ENCODE measurements around the gene RFNG.

The RFNG gene

DNA sequence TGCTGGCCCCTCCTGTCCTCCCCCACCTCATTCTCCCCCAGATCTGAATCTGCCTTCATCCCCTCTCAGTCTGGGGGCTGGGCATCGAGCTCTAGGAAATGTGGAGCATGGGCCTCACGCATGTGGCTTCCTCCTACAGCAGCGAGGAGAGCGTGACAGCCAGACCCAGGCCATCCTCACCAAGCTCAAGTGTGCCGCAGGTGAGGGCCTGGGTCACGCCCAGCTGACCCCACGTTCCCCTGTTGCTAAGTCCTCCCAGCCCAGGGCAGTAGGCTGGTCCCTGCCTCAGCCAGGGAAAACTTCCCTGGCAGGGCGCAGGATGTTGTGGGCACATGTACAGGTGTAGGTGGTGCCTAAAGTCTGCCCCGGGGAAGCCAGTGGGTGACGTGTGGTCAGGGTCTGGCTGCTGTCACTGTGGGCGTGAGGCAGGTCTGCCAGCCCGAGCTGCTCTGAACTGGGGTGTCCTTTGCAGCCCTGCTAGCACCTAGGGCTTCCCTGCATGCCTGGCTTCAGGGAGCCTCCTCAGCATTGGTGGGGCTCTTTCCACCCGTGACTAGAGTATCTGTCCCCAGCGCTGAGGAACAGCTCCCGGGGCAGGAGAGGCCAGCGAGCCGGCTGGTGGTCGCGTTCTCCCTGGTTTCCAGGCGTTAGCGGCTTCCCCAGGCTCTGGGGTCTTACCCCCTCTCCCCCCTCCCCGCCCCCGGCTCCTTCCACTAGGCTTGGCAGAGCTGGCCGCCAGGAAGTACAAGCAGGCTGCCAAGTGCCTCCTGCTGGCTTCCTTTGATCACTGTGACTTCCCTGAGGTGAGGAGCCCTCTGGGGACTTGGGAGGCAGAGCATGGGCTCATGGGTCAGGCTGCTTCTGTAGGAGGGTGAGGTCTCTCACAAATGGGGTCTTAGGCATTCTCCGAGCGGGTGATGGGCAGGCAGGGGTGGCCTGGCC, 3.7 kb upstream of the RFNG start:
- Histone ChIP-seq H2BK12ac (ENCODE audit: low read length) (no peak overlapping the region), H2BK5ac (ENCODE audit: low read depth, low read length, poor library complexity) (no peak overlapping the region), H4K12ac (ENCODE audit: low read depth, low read length) (no peak overlapping the region), H4K91ac (ENCODE audit: low read depth, low read length) (no peak overlapping the region), H3K36me3 (ENCODE audit: control insufficient read depth in 1 of 2, insufficient read depth in 2 of 2, low read length in 2 of 2) (peaks cover 69% of the 10 kb centered on the region in 2 experiments), H3K4me2 (ENCODE audit: low read length) (no peak overlapping the region), H3K27me3 (ENCODE audit: insufficient read depth, low read length) (no peaks in the 10 kb centered on the region), H3K9me3 (ENCODE audit: insufficient read depth, low read depth, low read length) (peaks cover 2% of the 10 kb centered on the region), H2AK5ac (ENCODE audit: low read length) (no peak overlapping the region), H3K4me1 (ENCODE audit: control insufficient read depth in 1 of 2, insufficient read depth in 2 of 2, low read length in 2 of 2) (peaks cover 13 to 14% of the 10 kb centered on the region in 2 experiments), H3K18ac (ENCODE audit: low read length) (no peak overlapping the region), H4K8ac (ENCODE audit: low read depth, low read length) (no peak overlapping the region), H2AFZ (ENCODE audit: insufficient read depth, low read length, poor library complexity) (no peak overlapping the region), H3K4me3 (ENCODE audit: low read depth, low read length) (no peak overlapping the region), H2BK120ac (ENCODE audit: insufficient read depth, low read length, poor library complexity) (no peak overlapping the region), H3K79me2 (ENCODE audit: control insufficient read depth, insufficient read depth, low read length, poor library complexity) (peaks cover 9% of the 10 kb centered on the region), H3K14ac (ENCODE audit: low read length) (no peak overlapping the region), H3K4ac (ENCODE audit: low read depth, low read length) (no peak overlapping the region), H3K23ac (ENCODE audit: low read length) (no peak overlapping the region), H3K79me1 (ENCODE audit: low read length) (peaks cover 4% of the 10 kb centered on the region), H3K27ac (ENCODE audit: low read depth, low read length) (no peak overlapping the region), H3K9ac (ENCODE audit: low read length) (no peak overlapping the region)
- no CpG with 5 or more reads among the region's 26 CpGs for WGBS (ENCODE audit: extremely low coverage, insufficient coverage, insufficient read length)
- DNase-seq = no peak

DNA sequence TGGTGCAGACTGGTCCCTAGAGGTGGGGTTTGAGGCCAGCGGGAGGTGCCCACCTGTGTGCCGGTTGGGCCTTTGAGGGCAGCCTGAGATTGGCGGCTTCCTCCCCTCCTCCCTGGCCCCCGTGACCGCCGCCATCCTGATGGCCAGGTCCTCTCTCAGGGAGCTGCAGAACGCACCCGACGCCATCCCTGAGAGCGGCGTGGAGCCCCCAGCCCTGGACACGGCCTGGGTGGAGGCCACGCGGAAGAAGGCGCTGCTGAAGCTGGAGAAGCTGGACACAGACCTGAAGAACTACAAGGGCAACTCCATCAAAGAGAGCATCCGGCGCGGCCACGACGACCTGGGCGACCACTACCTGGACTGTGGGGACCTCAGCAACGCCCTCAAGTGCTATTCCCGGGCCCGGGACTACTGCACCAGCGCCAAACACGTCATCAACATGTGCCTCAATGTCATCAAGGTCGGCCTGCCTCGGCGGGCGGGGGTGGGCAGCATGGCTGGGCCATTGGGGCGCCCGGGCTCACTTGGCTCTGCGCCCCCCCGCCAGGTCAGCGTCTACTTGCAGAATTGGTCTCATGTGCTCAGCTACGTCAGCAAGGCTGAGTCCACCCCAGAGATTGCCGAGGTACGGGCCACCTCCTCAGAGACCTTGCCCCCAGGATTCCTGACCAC, 2.9 kb upstream of the RFNG start:
- Histone ChIP-seq H3K9me3 (ENCODE audit: insufficient read depth, low read depth, low read length) (peaks cover 2% of the 10 kb centered on the region), H3K27me3 (ENCODE audit: insufficient read depth, low read length) (no peaks in the 10 kb centered on the region), H4K12ac (ENCODE audit: low read depth, low read length) (no peak overlapping the region), H3K23ac (ENCODE audit: low read length) (no peak overlapping the region), H2AFZ (ENCODE audit: insufficient read depth, low read length, poor library complexity) (no peak overlapping the region), H3K4me2 (ENCODE audit: low read length) (no peak overlapping the region), H4K91ac (ENCODE audit: low read depth, low read length) (no peak overlapping the region), H3K36me3 (ENCODE audit: control insufficient read depth in 1 of 2, insufficient read depth in 2 of 2, low read length in 2 of 2) (peaks cover 66 to 69% of the 10 kb centered on the region in 2 experiments), H3K27ac (ENCODE audit: low read depth, low read length) (no peak overlapping the region), H4K8ac (ENCODE audit: low read depth, low read length) (no peak overlapping the region), H2AK5ac (ENCODE audit: low read length) (no peak overlapping the region), H3K14ac (ENCODE audit: low read length) (no peak overlapping the region), H2BK120ac (ENCODE audit: insufficient read depth, low read length, poor library complexity) (no peak overlapping the region), H3K4me1 (ENCODE audit: control insufficient read depth in 1 of 2, insufficient read depth in 2 of 2, low read length in 2 of 2) (peaks cover 14 to 15% of the 10 kb centered on the region in 2 experiments), H3K79me2 (ENCODE audit: control insufficient read depth, insufficient read depth, low read length, poor library complexity) (peaks cover 9% of the 10 kb centered on the region), H2BK12ac (ENCODE audit: low read length) (no peak overlapping the region), H3K4ac (ENCODE audit: low read depth, low read length) (no peak overlapping the region), H3K18ac (ENCODE audit: low read length) (no peak overlapping the region), H3K4me3 (ENCODE audit: low read depth, low read length) (no peak overlapping the region), H2BK5ac (ENCODE audit: low read depth, low read length, poor library complexity) (no peak overlapping the region), H3K79me1 (ENCODE audit: low read length) (peaks cover 4% of the 10 kb centered on the region), H3K9ac (ENCODE audit: low read length) (no peak overlapping the region)
- WGBS (ENCODE audit: extremely low coverage, insufficient coverage, insufficient read length) = no CpG with 5 or more reads among the region's 38 CpGs
- no peak for DNase-seq

- Histone ChIP-seq H2AK5ac (ENCODE audit: low read length) (no peak overlapping the region), H2BK12ac (ENCODE audit: low read length) (no peak overlapping the region), H3K79me1 (ENCODE audit: low read length) (peaks cover 4% of the 10 kb centered on the region), H2BK5ac (ENCODE audit: low read depth, low read length, poor library complexity) (no peak overlapping the region), H3K9ac (ENCODE audit: low read length) (peak overlapping the region; percentile 5), H3K9me3 (ENCODE audit: insufficient read depth, low read depth, low read length) (peaks cover 4% of the 10 kb centered on the region), H4K91ac (ENCODE audit: low read depth, low read length) (no peak overlapping the region), H3K27ac (ENCODE audit: low read depth, low read length) (no peak overlapping the region), H2AFZ (ENCODE audit: insufficient read depth, low read length, poor library complexity) (no peak overlapping the region), H3K18ac (ENCODE audit: low read length) (no peak overlapping the region), H2BK120ac (ENCODE audit: insufficient read depth, low read length, poor library complexity) (no peak overlapping the region), H3K27me3 (ENCODE audit: insufficient read depth, low read length) (no peaks in the 10 kb centered on the region), H4K12ac (ENCODE audit: low read depth, low read length) (no peak overlapping the region), H3K4me3 (ENCODE audit: low read depth, low read length) (no peak overlapping the region), H4K8ac (ENCODE audit: low read depth, low read length) (no peak overlapping the region), H3K79me2 (ENCODE audit: control insufficient read depth, insufficient read depth, low read length, poor library complexity) (peaks cover 9% of the 10 kb centered on the region), H3K4me1 (ENCODE audit: control insufficient read depth in 1 of 2, insufficient read depth in 2 of 2, low read length in 2 of 2) (peaks cover 14 to 15% of the 10 kb centered on the region in 2 experiments), H3K4me2 (ENCODE audit: low read length) (peak overlapping the region; percentile 100), H3K4ac (ENCODE audit: low read depth, low read length) (no peak overlapping the region), H3K14ac (ENCODE audit: low read length) (no peak overlapping the region), H3K23ac (ENCODE audit: low read length) (no peak overlapping the region), H3K36me3 (ENCODE audit: control insufficient read depth in 1 of 2, insufficient read depth in 2 of 2, low read length in 2 of 2) (peaks cover 66 to 71% of the 10 kb centered on the region in 2 experiments)
- WGBS (ENCODE audit: extremely low coverage, insufficient coverage, insufficient read length) = no CpG with 5 or more reads among the region's 28 CpGs
- DNase-seq = no peak
Measured at GRCh38 chr17:82053556-82054263, 2.1 kb upstream of the RFNG start.

GRCh38 chr17:82053130-82053529, 1.5 kb upstream of the RFNG start:
- no peak for DNase-seq
- H3K79me1 ChIP-seq (ENCODE audit: low read length) = peaks cover 4% of the 10 kb centered on the region
- H3K4ac ChIP-seq (ENCODE audit: low read depth, low read length) = no peak overlapping the region
- no peaks in the 10 kb centered on the region for H3K27me3 ChIP-seq (ENCODE audit: insufficient read depth, low read length)
- H3K9ac ChIP-seq (ENCODE audit: low read length) = peak overlapping the region; percentile 15
- H2AK5ac ChIP-seq (ENCODE audit: low read length) = no peak overlapping the region
- H3K4me1 ChIP-seq (ENCODE audit: control insufficient read depth in 1 of 2, insufficient read depth in 2 of 2, low read length in 2 of 2) = peaks cover 14 to 15% of the 10 kb centered on the region in 2 experiments
- H4K12ac ChIP-seq (ENCODE audit: low read depth, low read length) = no peak overlapping the region
- WGBS (ENCODE audit: extremely low coverage, insufficient coverage, insufficient read length) = no CpG with 5 or more reads among the region's 19 CpGs
- H2BK5ac ChIP-seq (ENCODE audit: low read depth, low read length, poor library complexity) = no peak overlapping the region
- no peak overlapping the region for H2AFZ ChIP-seq (ENCODE audit: insufficient read depth, low read length, poor library complexity)
- H3K36me3 ChIP-seq (ENCODE audit: control insufficient read depth in 1 of 2, insufficient read depth in 2 of 2, low read length in 2 of 2) = peaks cover 66 to 71% of the 10 kb centered on the region in 2 experiments
- H2BK12ac ChIP-seq (ENCODE audit: low read length) = no peak overlapping the region
- H3K79me2 ChIP-seq (ENCODE audit: control insufficient read depth, insufficient read depth, low read length, poor library complexity) = peaks cover 9% of the 10 kb centered on the region
- no peak overlapping the region for H3K27ac ChIP-seq (ENCODE audit: low read depth, low read length)
- H3K9me3 ChIP-seq (ENCODE audit: insufficient read depth, low read depth, low read length) = peaks cover 4% of the 10 kb centered on the region
- H3K18ac ChIP-seq (ENCODE audit: low read length) = no peak overlapping the region
- no peak overlapping the region for H3K4me3 ChIP-seq (ENCODE audit: low read depth, low read length)
- H2BK120ac ChIP-seq (ENCODE audit: insufficient read depth, low read length, poor library complexity) = no peak overlapping the region
- peak overlapping the region; percentile 100 for H3K4me2 ChIP-seq (ENCODE audit: low read length)
- no peak overlapping the region for H4K91ac ChIP-seq (ENCODE audit: low read depth, low read length)
- H3K23ac ChIP-seq (ENCODE audit: low read length) = no peak overlapping the region
- H4K8ac ChIP-seq (ENCODE audit: low read depth, low read length) = no peak overlapping the region
- no peak overlapping the region for H3K14ac ChIP-seq (ENCODE audit: low read length)

Data from trophoblast cell (in vitro differentiated cells and primary cell).